Fibroblast of the conjunctiva (primary cell): ENCODE results near the gene GLCE.

ENCODE experiments used
- DNase-seq: peaks from one replicate; pipeline ENCODE4 v3.0.0-alpha.2; 2010; ENCODE audit warnings: low read depth

GLCE gene

GRCh38 chr15:69320977-69321554, 160.6 kb downstream of the GLCE start:
- DNase-seq, result no peak
